Stimulated activated CD4-positive, alpha-beta T cell treated with anti-CD3 and anti-CD28 coated beads, Interleukin-2, amount 100 ng/mL, for 4 hours (primary cell): ENCODE measurements around the gene CPEB4.

Experiments
- DNase-seq: peaks from one replicate; pipeline ENCODE4 v3.0.0-alpha.2; 2020; ENCODE audit warnings: low read depth

The CPEB4 gene

GRCh38 chr5:173915310-173916014 lies 27.3 kb downstream of the CPEB4 start:
- DNase-seq, result no peak

DNA sequence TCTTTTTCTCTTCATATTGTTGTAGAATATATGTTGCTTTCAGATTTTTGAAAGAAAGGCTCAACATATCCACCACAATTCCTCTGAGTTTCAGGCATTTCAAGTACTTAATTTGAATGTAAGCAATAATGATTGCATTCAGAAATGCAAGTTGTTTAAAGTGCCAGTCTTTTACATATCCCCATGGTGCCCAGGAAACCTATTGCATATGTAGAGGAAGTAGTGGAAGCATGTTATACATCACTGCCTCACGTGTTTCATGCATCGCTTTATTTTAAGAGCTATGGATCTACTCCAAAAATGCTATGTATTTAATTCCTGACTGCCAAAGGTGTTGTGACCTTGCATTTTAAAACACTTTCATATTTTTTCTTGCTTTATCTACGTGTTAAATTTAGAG lies 28.1 kb downstream of the CPEB4 start:
- DNase-seq, result no peak

DNA sequence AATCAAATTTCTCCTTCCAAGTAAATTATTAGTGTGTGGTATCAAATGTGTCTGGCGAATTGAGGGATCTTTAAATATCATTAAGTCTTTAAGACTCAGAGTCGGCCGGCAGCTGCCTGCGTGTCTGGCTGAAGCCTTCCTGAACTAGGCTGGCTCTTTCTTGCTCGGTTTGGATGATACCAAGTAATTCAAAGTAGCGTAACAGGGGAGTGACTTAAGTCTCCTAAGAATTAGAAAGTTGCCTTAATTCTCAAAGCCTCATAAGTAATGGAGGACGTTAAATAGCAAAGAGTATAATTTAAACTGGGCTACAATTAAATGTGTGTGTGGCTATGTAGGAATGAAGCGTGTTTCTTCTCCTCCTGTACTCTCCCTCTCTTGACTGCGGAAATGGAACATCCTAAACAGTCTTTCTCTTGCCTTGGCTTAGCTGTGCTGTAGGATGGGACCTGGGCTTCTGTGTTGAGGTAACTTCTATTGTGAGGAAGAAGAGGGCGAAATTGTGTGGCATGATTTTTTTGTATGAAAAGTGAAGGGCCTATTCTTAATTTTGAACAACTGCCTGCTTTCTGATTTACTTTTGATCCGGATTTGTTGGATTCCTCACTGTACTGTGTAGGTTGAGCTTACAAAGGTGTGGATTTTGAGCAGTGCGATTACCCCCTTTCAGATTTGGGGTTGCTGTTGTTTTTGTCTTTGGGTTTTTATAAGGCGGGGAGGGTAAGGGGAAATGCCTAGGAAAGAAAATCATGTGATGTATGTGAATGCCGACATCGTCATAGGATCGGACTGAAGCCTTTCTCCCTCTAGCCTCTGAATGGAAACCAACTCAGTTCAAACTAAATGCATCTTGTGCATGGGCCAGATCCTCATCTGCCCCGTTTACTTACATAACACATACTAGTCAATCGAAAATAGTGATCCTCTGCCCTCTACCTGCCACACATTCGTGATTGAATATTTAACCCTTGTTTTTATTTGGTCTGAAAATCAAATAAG lies 29.9 kb downstream of the CPEB4 start:
- peak; percentile 31 for DNase-seq

GRCh38 chr5:173919443-173919842 lies 31.3 kb downstream of the CPEB4 start:
- DNase-seq, result no peak

DNA sequence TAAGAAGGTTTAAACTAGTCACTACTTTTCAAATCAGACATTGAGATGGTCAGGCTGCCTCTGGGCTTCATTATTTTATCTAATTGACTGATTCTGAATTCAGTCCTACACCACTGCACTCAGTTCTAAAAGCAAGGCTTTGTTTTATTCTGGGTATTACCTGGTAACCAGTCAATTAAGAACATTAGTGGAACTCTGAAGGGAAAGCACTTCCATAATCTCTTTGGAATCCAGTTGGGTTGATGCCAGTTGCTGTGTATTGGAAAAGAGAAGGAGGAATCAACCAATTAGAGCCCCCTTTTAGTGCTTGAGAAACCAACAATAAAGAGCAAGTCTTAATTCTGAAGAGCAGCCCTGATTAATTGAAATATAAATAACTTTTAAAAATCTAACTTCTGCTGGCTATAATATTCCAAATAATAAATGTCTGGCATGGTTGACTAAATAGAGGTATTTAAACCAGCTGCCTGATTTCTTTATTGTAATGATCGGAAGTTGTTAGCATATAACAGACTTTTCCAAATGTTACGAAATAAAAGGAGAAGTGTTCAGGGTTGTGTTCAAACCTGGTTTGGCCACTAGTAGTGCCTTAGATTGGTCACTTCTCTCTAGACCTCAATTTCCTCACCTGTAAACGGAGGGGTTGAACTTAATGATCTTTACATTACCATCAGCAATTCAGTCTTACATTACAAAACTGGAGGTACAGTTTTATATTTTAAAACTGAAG lies 32.0 kb downstream of the CPEB4 start:
- no peak for DNase-seq

- DNase-seq, result no peak
These were observed 32.9 kb downstream of the CPEB4 start for GRCh38 chr5:173920866-173921555.

GRCh38 chr5:173922527-173922926 lies 34.4 kb downstream of the CPEB4 start:
- no peak for DNase-seq

GRCh38 chr5:173923218-173924095 lies 35.3 kb downstream of the CPEB4 start:
- no peak for DNase-seq

- DNase-seq, result no peak
These were observed 36.8 kb downstream of the CPEB4 start for GRCh38 chr5:173924899-173925298.

DNA sequence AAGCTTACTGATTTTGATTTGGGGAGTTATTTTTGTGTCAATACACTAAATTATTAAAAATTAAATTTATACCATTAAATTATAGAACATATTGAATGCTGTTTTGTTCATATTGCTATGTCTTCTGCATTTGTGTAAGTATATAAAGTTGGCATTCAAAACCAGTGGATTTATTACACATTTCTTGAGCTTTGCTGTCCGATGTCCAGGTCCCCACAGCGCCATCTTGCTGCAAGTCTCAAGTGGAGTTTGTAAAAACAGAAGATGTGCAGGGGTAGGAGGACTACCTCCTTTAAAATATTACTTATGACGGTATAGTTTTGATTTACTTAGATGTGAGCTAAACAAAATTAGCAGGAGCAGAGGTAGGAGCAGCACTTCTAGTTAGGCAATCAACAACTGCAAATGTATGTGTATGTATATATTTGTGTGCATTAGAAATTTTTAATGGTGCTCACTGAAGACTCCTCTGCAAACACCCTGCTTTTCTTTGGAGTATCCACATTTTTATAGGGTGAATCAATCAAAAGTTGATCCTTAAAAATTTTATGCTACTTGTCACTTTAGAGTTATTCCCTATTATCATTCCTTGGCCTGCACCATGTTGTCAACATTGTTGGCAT lies 37.4 kb downstream of the CPEB4 start:
- peak; percentile 32 for DNase-seq

GRCh38 chr5:173926359-173926758 lies 38.2 kb downstream of the CPEB4 start:
- no peak for DNase-seq

- no peak for DNase-seq
These were observed 40.9 kb downstream of the CPEB4 start for GRCh38 chr5:173928871-173929574.

GRCh38 chr5:173932695-173933139 lies 44.6 kb downstream of the CPEB4 start:
- DNase-seq, result no peak

DNA sequence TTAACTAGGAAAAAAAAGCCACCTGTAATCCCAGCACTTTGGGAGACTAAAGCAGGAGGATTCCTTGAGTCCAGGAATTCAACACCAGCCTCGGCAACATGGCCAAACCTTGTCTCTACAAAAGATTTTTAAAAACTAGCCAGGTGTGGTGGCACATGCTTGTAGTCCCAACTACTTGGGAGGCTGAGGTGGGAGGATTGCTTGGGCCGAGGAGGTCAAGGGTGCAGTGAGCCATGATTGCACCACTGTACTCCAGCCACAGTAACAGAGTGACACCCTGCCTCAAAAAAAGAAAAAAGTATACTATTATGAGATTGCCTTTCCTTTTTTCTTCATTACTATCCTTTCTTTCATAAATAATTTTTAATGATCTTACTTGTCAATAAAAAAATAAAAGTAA lies 45.8 kb downstream of the CPEB4 start:
- no peak for DNase-seq

DNA sequence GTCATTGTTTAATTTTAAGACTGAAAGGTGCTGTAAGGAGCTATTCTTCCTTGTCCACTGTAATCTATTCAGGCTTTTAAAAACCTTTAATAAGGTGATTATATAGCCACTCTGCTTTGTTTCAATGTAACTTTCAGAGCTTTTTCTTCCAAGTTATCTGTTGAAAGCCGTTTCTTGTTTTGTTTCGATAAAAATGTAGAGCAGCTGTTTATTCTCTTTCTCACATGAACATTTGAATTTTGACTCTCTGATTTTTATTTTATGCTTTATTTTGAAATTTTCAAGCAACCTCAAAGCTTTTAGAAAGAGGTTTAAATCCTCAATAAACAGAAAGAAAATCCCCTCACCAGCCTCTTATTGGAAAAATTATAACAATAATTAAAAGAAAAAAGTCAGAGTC lies 47.2 kb downstream of the CPEB4 start:
- no peak for DNase-seq

DNA sequence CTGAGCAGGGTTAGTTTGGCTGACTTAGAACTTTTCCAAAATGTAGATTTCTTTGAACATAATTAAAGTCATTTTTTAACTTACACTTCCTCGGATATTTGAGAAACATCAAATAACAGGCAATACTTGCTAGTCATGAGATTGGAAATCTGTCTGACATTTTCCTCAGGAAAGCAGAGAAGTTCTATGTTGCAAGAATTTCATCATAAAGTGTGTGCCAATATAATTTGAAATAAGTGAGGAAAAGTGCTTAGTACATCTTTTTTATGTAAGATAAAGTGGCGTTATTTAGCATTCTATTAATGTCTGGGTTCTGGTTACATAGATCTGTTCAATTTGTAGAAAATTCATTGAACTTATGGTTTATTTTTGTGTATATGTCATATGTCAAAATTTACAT lies 52.1 kb downstream of the CPEB4 start:
- no peak for DNase-seq

- no peak for DNase-seq
These were observed 53.0 kb downstream of the CPEB4 start for GRCh38 chr5:173941102-173941501.

- DNase-seq, result no peak
These were observed 53.7 kb downstream of the CPEB4 start for GRCh38 chr5:173941758-173942401.

- DNase-seq, result no peak
These were observed 56.4 kb downstream of the CPEB4 start for GRCh38 chr5:173944511-173944910.
